Hypothalamus (tissue), 51 donors: ENCODE measurements around the gene ATXN10.
"Not testable (repeated sequence)": the region's sequence is repeated elsewhere in the genome, so short reads cannot be mapped to it uniquely, and the experiment has no call there.

ENCODE experiments used
- DNase-seq, 51 donors: peaks; one replicate each; lab custom pipeline; 2025; lab: John Stamatoyannopoulos, UW

The ATXN10 gene

DNA sequence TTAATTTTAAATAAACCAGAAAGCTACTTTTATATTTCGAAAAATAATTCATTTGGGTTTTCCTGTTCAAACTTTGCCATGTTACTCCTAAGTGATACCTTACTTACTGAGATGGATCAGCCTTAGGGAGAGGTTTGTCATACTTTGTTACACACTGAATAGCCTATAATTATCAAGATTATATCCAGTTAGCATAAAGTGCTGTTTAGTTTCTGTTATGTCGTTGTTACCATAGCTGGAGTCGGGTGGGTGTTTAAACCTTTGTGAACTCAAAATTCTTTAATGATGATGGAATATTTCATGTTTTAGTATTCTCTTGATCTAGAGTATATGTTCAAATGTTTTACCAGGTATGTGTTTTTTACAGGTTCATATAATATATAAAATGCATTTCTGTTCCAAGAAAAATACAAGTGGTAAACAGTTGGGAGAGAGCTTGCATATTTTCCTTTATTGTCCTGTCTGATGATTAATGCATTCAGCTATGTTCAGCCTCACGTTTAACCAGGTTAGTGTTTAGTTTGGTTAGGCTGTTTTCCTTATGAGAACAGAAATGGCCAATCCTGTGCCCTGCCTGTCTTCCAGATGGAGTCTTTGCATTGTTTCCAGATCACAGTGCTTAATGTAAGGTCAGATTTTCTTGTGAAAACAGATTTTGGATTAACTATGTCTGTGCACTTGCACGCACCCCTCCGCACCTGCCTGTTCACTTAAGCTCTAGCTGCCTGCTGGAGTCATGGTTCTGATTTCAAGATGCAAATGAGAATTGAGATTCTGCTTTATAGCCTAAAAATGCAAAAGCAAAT lies 105.6 kb downstream of the ATXN10 start:
- DNase-seq = no peak

DNA sequence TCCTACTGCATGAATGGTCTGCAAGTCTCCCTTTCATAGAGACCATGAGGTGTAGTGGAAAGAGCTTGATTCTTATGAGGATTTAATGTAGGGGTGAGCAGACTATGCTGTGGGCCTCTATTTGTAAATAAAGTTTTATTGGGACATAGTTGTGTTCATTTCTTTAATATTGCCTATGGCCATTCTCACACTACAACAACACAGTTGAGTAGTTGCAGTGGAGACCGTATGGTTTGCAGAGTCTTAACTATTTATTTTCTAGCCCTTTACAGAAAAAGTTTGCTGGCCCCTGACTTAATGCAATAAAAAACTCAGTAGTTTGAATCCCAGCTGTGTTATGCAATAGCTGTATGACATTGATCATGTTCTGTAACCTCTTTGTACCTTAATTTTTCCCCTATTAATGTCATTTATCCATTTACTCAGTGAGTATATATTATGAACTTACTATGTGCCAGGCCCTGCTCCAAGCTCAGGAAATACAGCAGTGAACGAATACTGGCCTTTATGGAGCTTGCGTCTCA lies 106.3 kb downstream of the ATXN10 start:
- DNase-seq = no peak

DNA sequence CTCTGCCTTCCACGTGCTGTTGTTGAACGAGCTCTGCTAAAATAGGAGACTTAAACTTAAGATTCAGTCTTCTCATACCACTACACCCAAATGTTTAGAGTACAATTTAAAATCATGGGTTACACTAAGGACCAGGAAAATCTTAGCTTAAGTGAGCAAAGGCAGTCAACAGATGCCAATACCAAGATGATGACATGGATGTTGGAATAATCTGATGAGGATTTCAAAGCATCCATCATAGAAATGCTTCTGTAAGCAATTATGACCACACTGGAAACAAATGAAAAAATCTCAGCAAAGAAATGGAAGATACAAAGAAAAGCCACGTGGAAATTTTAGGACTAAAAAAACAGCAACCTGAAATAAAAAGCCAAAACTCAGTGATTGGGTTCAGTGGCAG lies 109.8 kb downstream of the ATXN10 start:
- no peak for DNase-seq

DNA sequence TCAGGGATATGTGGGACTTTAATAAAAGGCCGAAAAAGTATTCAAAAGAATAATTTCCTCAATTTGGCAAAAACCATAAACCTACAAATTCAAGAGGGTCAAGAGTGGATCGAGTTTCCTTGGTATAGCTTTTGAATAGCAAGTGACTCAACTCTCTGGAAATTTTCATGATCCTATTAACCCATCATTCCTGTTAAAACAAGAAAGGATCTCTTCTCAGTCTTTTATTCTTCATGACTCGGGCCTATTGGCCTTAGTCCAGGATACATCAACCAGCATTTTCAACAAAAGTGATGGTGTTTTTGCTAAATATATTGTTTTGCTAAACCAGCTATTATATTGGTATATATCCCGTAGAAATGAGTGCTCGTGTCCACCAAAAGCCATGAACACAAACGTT lies 110.3 kb downstream of the ATXN10 start:
- DNase-seq = no peak

DNA sequence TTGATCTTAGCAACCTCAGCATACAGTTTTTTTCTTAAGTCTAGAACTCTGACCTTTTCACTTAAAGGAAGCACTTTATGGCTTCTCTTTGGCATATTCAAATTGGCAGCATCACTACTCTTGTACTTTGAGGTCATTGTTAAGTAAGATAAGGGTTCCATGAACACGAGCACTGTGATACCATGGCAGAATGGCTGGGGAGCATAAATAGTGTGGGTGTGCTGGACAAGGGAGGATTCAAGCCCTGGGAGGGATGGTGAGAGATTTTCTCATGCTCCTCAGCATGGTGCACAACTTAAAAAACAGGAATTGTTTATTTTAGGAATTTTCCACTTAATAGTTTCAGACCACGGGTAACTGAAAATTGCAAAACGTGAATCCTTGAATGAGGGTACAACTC lies 111.4 kb downstream of the ATXN10 start:
- DNase-seq = no peak

DNA sequence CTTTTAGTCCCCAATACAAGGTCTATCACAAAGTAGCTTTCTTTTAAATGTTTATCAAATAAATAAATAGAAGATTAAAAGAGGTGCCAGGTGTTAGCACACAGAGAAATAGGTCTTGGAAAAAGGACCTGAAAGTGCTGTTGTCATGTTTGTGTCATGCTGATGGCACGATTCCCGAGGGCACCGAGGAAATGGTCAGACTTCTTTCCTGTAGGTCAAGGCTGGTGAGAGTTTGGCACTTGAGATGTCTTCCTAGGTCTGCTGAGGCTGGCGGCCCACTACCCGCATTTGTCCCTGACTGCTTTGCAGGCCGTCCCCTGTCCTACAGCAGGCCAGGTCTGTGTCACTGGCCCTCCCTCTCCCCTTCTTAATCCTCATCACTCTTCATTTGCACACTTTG lies 112.1 kb downstream of the ATXN10 start:
- no peak for DNase-seq

DNA sequence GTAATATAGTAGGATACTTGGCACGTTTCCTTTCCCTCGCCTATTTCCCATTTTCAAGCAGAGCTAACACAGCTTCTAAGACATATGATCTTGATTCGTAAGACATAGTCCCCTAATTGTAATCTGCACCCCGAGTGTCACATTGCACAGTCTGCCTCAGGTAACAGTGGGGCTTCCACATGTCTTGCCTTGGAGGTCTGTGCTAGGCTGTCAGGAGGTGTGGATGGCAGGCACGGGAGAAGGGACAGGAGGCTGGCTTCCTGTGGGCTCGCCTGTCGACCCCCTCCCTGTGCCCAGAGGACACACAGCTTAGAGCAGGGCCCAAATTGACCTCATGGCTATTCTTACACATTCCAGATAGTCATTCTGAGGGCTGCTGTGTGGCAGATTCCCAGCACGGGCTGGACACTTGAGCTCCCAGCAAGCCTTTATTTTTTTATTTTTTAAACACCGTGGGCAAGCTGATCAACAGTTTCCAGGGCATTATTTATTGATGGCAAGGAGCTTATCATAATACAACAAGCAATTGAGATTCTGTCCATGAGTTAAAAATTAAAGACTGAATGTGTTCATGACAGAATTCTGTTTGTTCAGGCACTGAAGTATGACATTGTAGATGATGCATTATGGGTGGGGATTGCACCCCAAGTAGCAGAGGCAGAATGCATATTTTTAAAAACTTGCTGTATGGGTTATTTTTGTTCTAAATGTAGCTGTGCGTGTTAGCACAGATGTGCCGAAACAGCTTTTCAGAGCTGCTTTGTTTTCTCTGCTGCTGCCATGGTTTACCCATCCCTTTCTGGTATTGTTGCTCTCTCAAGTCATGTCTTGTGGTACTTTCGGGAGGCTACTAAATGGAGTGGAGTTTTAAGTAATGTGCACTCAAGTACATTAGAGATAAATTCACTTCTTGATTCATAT lies 113.0 kb downstream of the ATXN10 start:
- no peak for DNase-seq

DNA sequence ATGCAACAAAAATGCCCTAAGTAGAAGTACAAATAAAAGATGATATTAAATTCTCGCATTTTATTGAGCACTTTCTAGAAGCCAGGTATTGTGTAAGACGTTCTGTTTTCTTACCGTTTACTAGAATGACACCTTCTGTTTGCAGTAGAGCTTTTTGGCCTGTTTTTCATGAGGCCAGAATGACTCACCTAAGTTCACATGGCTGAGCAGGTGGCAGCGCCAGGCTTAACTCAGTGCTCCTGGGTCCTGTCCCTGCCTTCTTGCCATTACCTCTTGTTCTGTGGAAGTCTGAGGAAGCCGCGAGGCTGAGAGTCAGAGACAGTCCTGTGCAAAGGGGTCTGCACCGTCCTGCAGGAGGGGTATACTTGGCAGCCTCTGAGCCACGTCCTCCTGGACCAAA lies 113.8 kb downstream of the ATXN10 start:
- no peak for DNase-seq

DNA sequence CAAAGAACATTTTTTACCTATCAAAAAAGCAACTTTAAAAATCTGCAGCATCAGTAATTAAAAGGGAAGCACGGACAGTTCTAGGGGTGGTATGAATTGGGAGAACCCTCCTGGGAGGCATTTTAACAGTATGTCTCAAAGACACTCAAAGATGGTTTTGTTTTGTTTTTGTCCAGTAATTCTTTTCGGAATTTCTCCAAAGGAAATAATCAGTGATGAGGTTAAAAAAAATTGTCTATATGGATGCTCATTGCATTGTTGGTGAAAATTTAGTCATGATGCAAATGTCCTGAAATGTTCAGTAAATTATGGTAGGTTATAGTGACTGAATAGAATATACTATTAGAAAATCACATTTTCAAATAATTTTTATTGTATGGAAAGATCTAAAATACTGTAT lies 115.1 kb downstream of the ATXN10 start:
- DNase-seq = no peak

DNA sequence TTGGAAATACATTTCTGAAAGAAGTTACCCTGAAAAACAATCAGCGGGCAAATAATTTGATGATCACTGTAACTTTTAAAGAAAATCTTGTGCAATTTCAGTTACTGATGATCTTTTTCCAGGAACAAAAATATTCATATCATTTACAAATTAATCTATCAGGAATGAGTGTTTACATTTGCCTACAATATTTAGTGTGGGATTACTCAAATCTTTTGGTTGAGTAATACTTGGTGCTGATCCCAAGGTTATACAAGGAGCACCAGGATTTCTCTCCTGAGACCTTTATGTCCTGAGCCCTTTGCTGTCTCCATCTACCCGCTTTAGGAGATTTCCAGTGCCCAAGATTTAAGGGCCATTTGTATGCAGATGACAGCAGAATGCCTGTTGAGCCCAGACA lies 116.1 kb downstream of the ATXN10 start:
- no peak for DNase-seq

DNA sequence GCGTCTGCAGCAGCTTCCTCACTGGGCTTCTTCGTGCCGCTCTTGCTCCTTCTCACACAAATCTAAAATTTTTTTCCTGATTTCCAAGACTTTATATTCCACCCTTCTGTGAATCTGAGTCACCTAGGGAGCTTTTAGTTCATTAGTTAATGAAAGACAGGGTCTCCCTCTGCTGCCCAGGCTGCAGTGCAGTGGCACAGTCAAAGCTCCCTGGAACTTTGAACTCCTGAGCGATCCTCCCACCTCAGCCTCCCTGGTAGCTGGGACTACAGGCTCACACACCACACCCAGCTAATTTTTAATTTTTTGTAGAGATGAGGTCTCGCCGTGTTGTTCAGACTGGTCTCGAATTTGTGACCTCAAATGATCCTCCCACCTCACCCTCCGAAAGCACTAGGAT lies 116.9 kb downstream of the ATXN10 start:
- DNase-seq = no peak

DNA sequence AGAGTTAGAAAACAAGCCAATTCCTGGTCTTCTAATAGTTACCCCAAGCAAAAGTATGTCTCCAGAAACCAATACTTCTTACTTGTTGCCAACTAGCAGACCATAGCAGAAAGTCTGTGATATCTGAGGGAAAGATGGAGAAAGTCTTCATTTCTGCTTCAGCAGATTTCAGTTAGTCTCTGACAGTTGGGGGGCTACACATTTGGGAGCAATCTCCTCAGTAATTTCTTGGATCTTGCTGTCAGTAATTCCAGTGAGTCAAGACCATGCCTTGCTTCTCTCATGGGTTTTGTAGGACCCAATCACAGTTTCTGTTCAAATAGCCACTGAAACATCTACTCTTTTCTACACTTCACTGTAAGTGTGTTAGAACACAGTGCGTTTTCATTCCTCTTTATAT lies 118.8 kb downstream of the ATXN10 start:
- no peak for DNase-seq

DNA sequence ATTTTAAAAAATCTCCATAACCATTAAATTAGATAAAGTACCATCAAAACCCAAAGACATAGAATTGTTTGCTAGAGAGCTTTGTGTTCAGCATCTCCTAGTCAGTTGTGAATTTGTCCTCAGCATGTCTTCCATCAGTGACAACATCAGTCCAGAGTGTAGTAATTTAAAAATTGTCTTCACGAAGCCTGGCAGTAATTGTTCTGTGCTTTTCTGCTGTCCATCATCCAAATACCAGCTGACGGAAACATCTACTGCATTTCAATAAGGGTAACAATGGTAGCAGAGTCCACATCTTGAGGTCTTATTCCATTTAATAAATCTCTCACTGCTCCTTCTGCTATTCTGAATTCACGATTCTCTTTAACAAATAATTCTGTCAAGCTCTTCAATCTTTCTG lies 121.5 kb downstream of the ATXN10 start:
- DNase-seq = no peak

DNA sequence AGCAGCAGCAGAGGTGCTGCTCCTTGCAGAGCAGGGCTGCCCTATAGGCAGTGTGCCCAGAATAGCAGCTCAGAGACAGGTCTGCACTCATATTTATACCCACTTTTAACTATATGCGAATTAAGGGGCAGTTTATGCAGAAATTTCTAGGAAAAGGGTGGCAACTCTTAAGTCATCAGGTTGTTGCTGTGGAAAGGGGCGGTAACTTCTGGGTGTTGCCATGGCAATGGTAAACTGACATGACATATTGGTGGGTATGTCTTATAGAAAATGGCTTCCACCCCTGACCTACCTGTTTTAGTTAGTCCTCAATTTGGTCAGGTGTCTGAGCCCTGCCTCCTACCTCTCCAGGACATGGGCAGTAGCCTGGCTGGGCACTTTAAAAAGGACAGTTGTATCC lies 122.3 kb downstream of the ATXN10 start:
- no peak for DNase-seq

DNA sequence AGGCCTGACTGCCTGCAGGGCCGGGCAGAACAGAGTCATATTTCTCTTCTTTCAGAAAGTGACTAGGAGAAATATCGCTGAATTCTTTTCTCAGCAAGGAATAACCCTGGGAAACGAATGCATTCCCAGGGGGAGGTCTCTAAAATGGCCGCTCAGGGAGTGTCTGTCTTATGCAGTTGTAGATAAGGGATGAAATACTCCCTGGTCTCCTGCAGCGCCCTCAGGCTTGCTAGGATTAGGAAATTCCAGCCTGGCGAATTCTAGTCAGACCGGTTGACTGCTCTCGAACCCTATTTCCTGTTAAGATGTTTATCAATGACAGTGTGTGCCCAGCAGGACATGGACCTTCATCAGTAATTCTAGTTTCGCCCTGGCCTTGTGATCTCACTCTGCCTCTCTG lies 124.4 kb downstream of the ATXN10 start:
- not testable (repeated sequence) for DNase-seq

DNA sequence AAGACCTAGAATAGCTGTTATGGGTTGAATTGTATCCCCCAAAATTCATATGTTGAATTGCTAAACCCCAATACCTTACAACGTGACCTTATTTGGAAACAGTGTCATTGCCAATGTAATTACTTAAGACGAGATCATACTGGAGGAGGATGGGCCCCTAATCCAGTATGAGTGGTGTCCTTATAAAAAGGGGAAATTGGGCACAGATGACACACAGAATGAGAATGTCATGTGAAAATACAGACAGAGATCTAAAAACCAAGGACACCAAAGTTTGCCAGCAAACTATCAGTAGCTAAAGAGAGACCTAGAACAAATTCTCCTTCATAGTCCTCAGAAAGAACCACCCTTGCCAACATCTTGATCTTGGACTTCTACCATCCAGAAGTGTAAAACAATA lies 127.7 kb downstream of the ATXN10 start:
- DNase-seq = no peak

DNA sequence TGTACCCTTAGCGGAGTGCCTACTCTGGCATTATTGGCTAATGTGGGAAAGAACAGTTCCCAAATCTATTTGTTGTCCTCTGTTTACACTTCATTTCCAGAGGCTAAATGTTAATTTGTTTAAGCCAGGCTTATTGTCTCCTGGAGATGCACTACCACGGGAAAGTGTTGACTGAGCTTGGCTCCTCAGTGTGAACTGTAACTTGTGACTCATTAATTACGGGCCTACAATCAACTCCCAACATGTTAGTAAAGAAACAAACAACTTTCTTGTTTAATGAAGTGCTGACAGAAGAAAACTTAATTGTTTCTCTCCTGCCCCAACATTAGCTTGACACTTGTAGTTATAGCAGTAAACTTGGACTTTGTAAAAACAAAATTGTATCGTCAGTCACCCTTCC lies 130.4 kb downstream of the ATXN10 start:
- no peak for DNase-seq

DNA sequence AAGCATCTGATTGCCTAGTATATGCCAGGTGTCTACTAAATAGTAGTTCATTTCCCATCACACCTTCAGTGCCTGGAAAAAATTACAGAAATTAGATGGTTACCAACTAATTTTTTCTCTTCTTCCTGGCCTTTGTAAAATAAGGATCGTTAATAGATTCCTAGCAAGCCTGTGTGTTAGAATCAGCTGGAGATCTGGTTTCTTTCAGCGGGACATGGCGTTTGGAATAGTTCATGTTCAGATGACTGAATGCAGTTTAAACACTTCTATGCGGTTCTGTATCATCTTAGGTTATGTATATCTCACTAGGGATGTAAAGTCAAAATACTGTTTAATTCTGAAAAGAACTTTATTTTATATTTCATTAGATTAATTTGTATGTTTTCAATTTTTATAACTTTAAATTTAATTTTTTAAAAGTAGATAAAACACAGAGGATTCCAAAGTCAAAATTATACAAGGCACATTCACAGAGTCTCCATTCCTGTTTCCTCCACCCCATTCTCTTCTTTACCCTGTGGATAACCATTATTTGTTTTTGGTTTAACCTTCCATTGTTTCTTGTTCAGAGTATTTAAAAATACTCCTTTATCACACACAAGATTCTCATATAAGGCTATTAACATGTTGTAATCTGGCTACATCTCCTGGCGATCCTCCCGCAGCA lies 132.8 kb downstream of the ATXN10 start:
- DNase-seq = no peak

DNA sequence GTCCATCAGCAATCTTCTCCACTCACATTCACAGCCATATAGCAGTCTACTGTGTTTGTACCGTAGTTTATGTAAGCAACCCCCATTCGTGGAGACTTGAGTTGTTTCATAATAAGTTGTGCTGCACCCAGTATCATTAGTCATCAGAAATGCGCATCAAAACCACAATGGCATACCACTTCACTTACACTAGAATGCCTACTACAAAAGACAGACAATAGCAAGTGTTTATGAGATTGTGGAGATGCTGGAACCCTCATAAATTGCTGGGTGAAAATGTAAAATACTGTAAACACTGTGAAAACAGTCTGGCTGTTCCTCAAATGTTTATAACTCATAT lies 133.3 kb downstream of the ATXN10 start:
- no peak for DNase-seq

DNA sequence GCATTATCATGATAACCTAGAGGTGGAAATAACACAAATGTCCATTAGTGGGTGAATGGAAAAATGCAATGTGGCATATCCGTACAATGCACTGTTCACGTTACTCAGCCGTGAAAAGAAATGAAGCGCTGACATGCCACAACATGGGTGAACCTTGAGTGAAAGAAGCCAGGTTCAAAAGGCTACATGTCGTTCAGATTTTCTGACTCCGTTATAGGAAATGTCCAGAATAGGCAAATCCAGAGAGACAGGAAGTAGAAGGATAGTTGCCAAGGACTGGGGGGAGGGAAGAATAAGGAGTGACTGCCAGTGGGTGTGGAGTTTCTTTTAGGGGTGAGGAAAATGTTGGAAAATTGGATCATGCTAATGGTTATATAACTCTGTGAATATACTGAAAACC lies 133.8 kb downstream of the ATXN10 start:
- DNase-seq = no peak

DNA sequence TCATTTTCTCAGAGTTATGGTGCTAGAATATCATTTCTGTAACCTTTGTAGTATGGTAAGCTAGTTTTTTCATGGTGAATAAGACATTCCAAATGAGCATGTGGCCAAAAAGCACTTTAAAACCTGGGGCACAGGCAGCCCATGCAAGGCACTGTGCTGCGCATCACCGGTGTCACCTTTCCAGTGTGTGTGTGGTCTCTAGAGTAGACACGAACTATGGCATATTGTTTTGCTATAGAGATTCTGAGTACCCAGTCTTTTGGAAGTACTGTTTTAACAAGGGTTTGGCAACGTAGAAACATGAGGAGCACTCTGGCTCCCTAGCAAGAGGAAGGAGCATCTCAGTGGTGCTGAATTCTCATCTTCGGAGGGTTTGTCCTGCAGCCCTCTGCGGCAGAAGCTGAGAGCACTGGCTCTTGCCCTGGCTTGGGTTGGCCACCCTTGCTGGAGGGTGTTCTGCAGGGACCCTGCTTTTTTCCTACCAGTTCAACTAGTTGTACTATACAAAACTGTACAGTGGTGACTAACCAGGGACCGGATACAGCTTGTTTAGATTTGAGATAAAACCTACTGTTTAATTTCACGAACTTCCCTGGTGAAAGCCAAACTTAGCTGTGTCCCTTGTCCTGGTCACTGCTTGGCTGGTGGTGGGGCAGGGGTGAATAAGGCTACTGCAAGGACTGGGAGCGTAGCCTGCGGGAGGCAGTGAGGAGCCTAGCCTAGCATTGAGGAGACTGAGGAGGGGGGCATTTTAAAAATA lies 135.7 kb downstream of the ATXN10 start:
- no peak for DNase-seq
